Activated T-helper 2 cell treated with anti-CD3 and anti-CD28 coated beads, Interferon-gamma antibody, Interleukin-2, Interleukin-4, amounts not matched to agents 10 μg/mL and 5 μg/mL and 100 μg/mL, durations not matched to agents 14 hours and 24 hours and 36 hours (primary cell): ENCODE data around the gene GSG1. TPM values are rescaled to one million over a fixed set of nuclear protein-coding genes. Genes with fewer than 3 reads are reported as not detected.

Source experiments
- DNase-seq: peaks from one replicate; pipeline ENCODE4 v3.0.0; 2021; ENCODE audit warnings: low spot score
- H3K27ac Mint-ChIP-seq: one replicate; pipeline ENCODE4 v1.8.0; 2021; ENCODE audit warnings: mixed read lengths
- H3K27me3 Mint-ChIP-seq: one replicate; pipeline ENCODE4 v1.8.0; 2021; ENCODE audit warnings: low read depth, mixed read lengths
- H3K36me3 Mint-ChIP-seq: one replicate; pipeline ENCODE4 v1.8.0; 2021; ENCODE audit warnings: low read depth, mixed read lengths
- H3K4me1 Mint-ChIP-seq: one replicate; pipeline ENCODE4 v1.8.0; 2021; ENCODE audit warnings: low read depth, mixed read lengths
- H3K4me3 Mint-ChIP-seq: one replicate; pipeline ENCODE4 v1.8.0; 2021; ENCODE audit warnings: low read depth, mild to moderate bottlenecking, moderate library complexity, mixed read lengths
- H3K9me3 Mint-ChIP-seq: one replicate; pipeline ENCODE4 v1.8.0; 2021; ENCODE audit warnings: mixed read lengths
- intact Hi-C: fragments of 100-400 bp; cut with micrococcal nuclease; formaldehyde crosslinking; loops from one replicate; pipeline ENCODE4 v1.15.1; 2023
- total RNA-seq: library from RNA; stranded (reverse); gene quantifications from 2 replicates; pipeline ENCODE4 v1.2.3, GENCODE V29; 2022

The GSG1 gene
- total RNA-seq, 1 donor from 2014 or later, result not detected

GRCh38 chr12:13133886-13134285 is 30.4 kb upstream of the GSG1 start:
- DNase-seq, result no peak
- Mint-ChIP-seq H3K36me3 (no peaks in the 10 kb centered on the region), H3K27me3 (peaks cover 21% of the 10 kb centered on the region), H3K9me3 (no peaks in the 10 kb centered on the region), H3K4me1 (no peaks in the 10 kb centered on the region), H3K27ac (no peak overlapping the region), H3K4me3 (no peak overlapping the region)
- intact Hi-C loops, result no loop called here

GRCh38 chr12:13130981-13131380 is 27.5 kb upstream of the GSG1 start:
- Mint-ChIP-seq H3K4me3 (no peak overlapping the region), H3K4me1 (no peaks in the 10 kb centered on the region), H3K36me3 (no peaks in the 10 kb centered on the region), H3K27me3 (peaks cover 25% of the 10 kb centered on the region), H3K27ac (no peak overlapping the region), H3K9me3 (no peaks in the 10 kb centered on the region)
- no peak for DNase-seq
- intact Hi-C loops, result no loop called here

- DNase-seq, result no peak
- H3K36me3 Mint-ChIP-seq, result no peaks in the 10 kb centered on the region
- H3K27ac Mint-ChIP-seq, result no peak overlapping the region
- intact Hi-C loops, result no loop called here
- peaks cover 20% of the 10 kb centered on the region for H3K27me3 Mint-ChIP-seq
- no peaks in the 10 kb centered on the region for H3K4me1 Mint-ChIP-seq
- H3K4me3 Mint-ChIP-seq, result no peak overlapping the region
- H3K9me3 Mint-ChIP-seq, result no peaks in the 10 kb centered on the region
These were observed 25.0 kb upstream of the GSG1 start for GRCh38 chr12:13128291-13128965.

GRCh38 chr12:13127444-13127843 is 24.0 kb upstream of the GSG1 start:
- Mint-ChIP-seq H3K36me3 (no peaks in the 10 kb centered on the region), H3K4me3 (no peak overlapping the region), H3K9me3 (no peaks in the 10 kb centered on the region), H3K27me3 (peaks cover 20% of the 10 kb centered on the region), H3K27ac (no peak overlapping the region), H3K4me1 (no peaks in the 10 kb centered on the region)
- DNase-seq, result no peak
- intact Hi-C loops, result no loop called here

GRCh38 chr12:13126494-13126893 is 23.0 kb upstream of the GSG1 start:
- intact Hi-C loops, result no loop called here
- Mint-ChIP-seq H3K4me3 (no peak overlapping the region), H3K27me3 (peaks cover 16% of the 10 kb centered on the region), H3K4me1 (no peaks in the 10 kb centered on the region), H3K9me3 (no peaks in the 10 kb centered on the region), H3K27ac (no peak overlapping the region), H3K36me3 (no peaks in the 10 kb centered on the region)
- DNase-seq, result no peak

GRCh38 chr12:13125996-13126395 is 22.5 kb upstream of the GSG1 start:
- no peak overlapping the region for H3K27ac Mint-ChIP-seq
- H3K9me3 Mint-ChIP-seq, result no peaks in the 10 kb centered on the region
- H3K4me3 Mint-ChIP-seq, result no peak overlapping the region
- DNase-seq, result no peak
- peaks cover 13% of the 10 kb centered on the region for H3K27me3 Mint-ChIP-seq
- no peaks in the 10 kb centered on the region for H3K36me3 Mint-ChIP-seq
- intact Hi-C loops, result no loop called here
- H3K4me1 Mint-ChIP-seq, result no peaks in the 10 kb centered on the region

- Mint-ChIP-seq H3K27ac (no peak overlapping the region), H3K9me3 (no peaks in the 10 kb centered on the region), H3K4me3 (no peak overlapping the region), H3K27me3 (peaks cover 7% of the 10 kb centered on the region), H3K4me1 (no peaks in the 10 kb centered on the region), H3K36me3 (no peaks in the 10 kb centered on the region)
- DNase-seq, result no peak
- intact Hi-C loops, result no loop called here
These were observed 21.4 kb upstream of the GSG1 start for GRCh38 chr12:13124656-13125505.

- H3K9me3 Mint-ChIP-seq, result no peaks in the 10 kb centered on the region
- no peaks in the 10 kb centered on the region for H3K36me3 Mint-ChIP-seq
- no peak overlapping the region for H3K27ac Mint-ChIP-seq
- no peaks in the 10 kb centered on the region for H3K4me1 Mint-ChIP-seq
- DNase-seq, result no peak
- no peak overlapping the region for H3K4me3 Mint-ChIP-seq
- intact Hi-C loops, result no loop called here
- H3K27me3 Mint-ChIP-seq, result peaks cover 4% of the 10 kb centered on the region
These were observed 18.1 kb upstream of the GSG1 start for GRCh38 chr12:13121568-13121967.

- Mint-ChIP-seq H3K4me1 (no peaks in the 10 kb centered on the region), H3K9me3 (no peaks in the 10 kb centered on the region), H3K27me3 (peaks cover 8% of the 10 kb centered on the region), H3K36me3 (no peaks in the 10 kb centered on the region), H3K27ac (no peak overlapping the region), H3K4me3 (no peak overlapping the region)
- intact Hi-C loops, result no loop called here
- DNase-seq, result no peak
These were observed 16.9 kb upstream of the GSG1 start for GRCh38 chr12:13120413-13120812.

GRCh38 chr12:13119826-13120225 is 16.4 kb upstream of the GSG1 start:
- H3K4me3 Mint-ChIP-seq, result no peak overlapping the region
- no peak overlapping the region for H3K27ac Mint-ChIP-seq
- intact Hi-C loops, result no loop called here
- no peaks in the 10 kb centered on the region for H3K4me1 Mint-ChIP-seq
- DNase-seq, result no peak
- peaks cover 8% of the 10 kb centered on the region for H3K27me3 Mint-ChIP-seq
- no peaks in the 10 kb centered on the region for H3K36me3 Mint-ChIP-seq
- no peaks in the 10 kb centered on the region for H3K9me3 Mint-ChIP-seq

GRCh38 chr12:13117029-13117428 is 13.6 kb upstream of the GSG1 start:
- Mint-ChIP-seq H3K4me3 (no peak overlapping the region), H3K27ac (no peak overlapping the region), H3K4me1 (no peaks in the 10 kb centered on the region), H3K36me3 (no peaks in the 10 kb centered on the region), H3K9me3 (no peaks in the 10 kb centered on the region), H3K27me3 (peaks cover 21% of the 10 kb centered on the region)
- intact Hi-C loops, result no loop called here
- no peak for DNase-seq

- Mint-ChIP-seq H3K4me1 (no peaks in the 10 kb centered on the region), H3K27ac (no peak overlapping the region), H3K9me3 (no peaks in the 10 kb centered on the region), H3K36me3 (no peaks in the 10 kb centered on the region), H3K27me3 (peaks cover 23% of the 10 kb centered on the region), H3K4me3 (no peak overlapping the region)
- intact Hi-C loops, result no loop called here
- no peak for DNase-seq
These were observed 12.8 kb upstream of the GSG1 start for GRCh38 chr12:13116259-13116658.

- Mint-ChIP-seq H3K4me3 (no peak overlapping the region), H3K9me3 (no peaks in the 10 kb centered on the region), H3K4me1 (no peaks in the 10 kb centered on the region), H3K27ac (no peak overlapping the region), H3K36me3 (no peaks in the 10 kb centered on the region), H3K27me3 (peaks cover 29% of the 10 kb centered on the region)
- intact Hi-C loops, result no loop called here
- no peak for DNase-seq
These were observed 11.0 kb upstream of the GSG1 start for GRCh38 chr12:13114251-13115052.
